SH-SY5Y (cell line): ENCODE data around the gene RGS17.

Experiments
- GATA2 ChIP-seq: IDR thresholded peaks from 2 replicates; pipeline ENCODE4 v1.6.1; 2011; ENCODE audit warnings: mild to moderate bottlenecking, low read depth, low read length
- GATA3 ChIP-seq: IDR thresholded peaks from 2 replicates; pipeline ENCODE4 v1.6.1; 2011; ENCODE audit warnings: low read depth, mild to moderate bottlenecking, low read length, moderate library complexity

DNA sequence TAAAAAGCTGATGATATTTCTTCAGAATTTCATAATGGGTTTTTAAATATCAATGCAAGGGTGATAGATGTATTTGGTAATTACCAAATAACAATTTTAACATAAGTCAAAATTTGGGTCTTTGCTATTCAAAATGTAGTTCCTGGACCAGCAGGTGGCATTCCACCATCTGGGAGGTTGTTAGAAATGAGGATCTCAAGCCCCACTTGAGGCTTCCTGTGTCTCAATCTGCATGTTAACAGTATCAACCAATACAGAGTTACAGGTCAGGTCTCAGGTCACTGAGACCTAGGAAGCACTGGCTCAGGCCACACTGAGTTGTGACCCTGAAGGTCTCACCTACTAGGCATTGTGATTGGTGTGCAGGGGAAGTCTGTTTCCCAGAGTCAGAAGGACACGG, 71.3 kb downstream of the RGS17 start:
- TF ChIP-seq GATA2 (no peak), GATA3 (no peak)
